ENCODE results near the gene LINGO1. TPM values are rescaled to one million over a fixed set of nuclear protein-coding genes. Genes with fewer than 3 reads are reported as not detected.

Gene LINGO1
- total RNA-seq, 1 donor from 2014 or later = not detected

DNA sequence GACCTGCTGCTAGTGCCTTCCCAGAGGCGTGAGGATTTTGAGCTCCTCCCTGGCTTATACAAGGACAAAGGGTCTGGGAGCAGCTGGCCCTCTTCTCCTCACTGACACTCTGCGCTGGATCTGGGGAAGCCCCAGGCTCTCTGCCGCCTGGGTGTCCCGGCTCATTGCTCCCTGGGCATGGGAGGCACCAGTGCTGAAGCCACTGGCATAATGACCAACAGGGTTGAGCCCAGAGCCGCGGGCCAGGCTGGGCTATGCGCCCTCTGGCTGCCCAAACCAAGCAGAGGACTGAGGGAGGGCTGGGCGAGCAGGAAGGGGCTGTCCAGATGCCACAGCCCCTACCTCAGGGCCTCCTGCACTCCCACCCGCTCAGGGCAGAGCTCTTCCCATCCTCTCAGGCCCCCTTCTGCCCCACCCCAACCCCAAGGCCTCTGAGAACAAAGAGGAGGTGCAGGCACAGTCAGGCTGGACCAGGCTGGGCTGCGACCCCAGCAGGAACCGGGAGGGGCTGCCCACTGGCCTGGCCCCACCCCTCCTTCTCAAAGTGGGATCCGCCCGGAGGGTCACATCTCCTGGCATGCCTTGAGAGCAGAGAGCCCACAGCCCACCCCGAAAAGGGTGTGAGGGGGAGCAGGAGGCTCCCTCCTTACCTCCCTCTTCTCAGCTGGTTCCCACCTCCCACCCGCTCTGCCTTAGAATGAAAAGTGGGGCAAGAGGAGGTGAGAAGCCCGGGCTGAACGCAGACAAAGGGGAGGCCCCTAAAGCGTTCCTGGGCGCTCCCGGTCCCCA lies 1.6 kb downstream of the LINGO1 start:
- ATAC-seq (ENCODE audit: low read depth) = no peak
- intact Hi-C loops (cut with micrococcal nuclease) = loop anchor here (5.0 kb wide), 2 partner anchors 241 to 514 kb away; no protein-coding TSS in a partner anchor
- Mint-ChIP-seq H3K27me3 (peaks cover 35% of the 10 kb centered on the region), H3K9me3 (no peaks in the 10 kb centered on the region), H3K27ac (no peak overlapping the region), H3K36me3 (ENCODE audit: low read depth) (no peaks in the 10 kb centered on the region), H3K4me1 (peaks cover 12% of the 10 kb centered on the region), H3K4me3 (peak overlapping the region; percentile 4)
- ChIA-PET CTCF (no interaction called here), POLR2A (no interaction called here)
- DNase-seq = no peak
- TF ChIP-seq, protein P1, sequence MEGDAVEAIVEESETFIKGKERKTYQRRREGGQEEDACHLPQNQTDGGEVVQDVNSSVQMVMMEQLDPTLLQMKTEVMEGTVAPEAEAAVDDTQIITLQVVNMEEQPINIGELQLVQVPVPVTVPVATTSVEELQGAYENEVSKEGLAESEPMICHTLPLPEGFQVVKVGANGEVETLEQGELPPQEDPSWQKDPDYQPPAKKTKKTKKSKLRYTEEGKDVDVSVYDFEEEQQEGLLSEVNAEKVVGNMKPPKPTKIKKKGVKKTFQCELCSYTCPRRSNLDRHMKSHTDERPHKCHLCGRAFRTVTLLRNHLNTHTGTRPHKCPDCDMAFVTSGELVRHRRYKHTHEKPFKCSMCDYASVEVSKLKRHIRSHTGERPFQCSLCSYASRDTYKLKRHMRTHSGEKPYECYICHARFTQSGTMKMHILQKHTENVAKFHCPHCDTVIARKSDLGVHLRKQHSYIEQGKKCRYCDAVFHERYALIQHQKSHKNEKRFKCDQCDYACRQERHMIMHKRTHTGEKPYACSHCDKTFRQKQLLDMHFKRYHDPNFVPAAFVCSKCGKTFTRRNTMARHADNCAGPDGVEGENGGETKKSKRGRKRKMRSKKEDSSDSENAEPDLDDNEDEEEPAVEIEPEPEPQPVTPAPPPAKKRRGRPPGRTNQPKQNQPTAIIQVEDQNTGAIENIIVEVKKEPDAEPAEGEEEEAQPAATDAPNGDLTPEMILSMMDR (IDR thresholded peaks at IDR 0.05) = no peak

DNA sequence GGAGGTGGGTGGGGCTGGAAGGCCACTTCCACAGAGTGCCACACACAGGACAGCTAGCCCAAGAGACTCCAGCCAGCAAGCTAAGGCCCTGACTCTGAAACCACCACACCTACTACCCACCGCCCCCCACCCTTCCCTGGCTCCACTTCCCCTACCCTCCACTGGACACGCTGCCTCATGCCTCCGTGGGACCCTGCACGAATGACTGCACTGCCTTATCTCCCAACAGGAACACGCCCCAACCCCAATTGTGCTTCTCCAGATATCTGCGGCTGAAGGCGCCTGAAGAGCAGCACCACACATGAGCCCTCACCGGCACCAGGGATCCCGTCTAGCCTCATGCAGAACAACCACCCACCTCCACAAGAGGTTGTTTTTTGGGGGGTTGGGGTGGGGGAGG lies 2.7 kb downstream of the LINGO1 start:
- Mint-ChIP-seq H3K4me3 (no peak overlapping the region), H3K36me3 (ENCODE audit: low read depth) (no peaks in the 10 kb centered on the region), H3K27me3 (peaks cover 25% of the 10 kb centered on the region), H3K27ac (no peak overlapping the region), H3K9me3 (no peaks in the 10 kb centered on the region), H3K4me1 (peaks cover 10% of the 10 kb centered on the region)
- ChIA-PET POLR2A (no interaction called here), CTCF (no interaction called here)
- ATAC-seq (ENCODE audit: low read depth) (no peak), DNase-seq (no peak)
- intact Hi-C loops (cut with micrococcal nuclease) = loop anchor here (5.0 kb wide), 2 partner anchors 242 to 513 kb away; no protein-coding TSS in a partner anchor
- TF ChIP-seq, protein P1 (IDR thresholded peaks at IDR 0.05) = no peak

DNA sequence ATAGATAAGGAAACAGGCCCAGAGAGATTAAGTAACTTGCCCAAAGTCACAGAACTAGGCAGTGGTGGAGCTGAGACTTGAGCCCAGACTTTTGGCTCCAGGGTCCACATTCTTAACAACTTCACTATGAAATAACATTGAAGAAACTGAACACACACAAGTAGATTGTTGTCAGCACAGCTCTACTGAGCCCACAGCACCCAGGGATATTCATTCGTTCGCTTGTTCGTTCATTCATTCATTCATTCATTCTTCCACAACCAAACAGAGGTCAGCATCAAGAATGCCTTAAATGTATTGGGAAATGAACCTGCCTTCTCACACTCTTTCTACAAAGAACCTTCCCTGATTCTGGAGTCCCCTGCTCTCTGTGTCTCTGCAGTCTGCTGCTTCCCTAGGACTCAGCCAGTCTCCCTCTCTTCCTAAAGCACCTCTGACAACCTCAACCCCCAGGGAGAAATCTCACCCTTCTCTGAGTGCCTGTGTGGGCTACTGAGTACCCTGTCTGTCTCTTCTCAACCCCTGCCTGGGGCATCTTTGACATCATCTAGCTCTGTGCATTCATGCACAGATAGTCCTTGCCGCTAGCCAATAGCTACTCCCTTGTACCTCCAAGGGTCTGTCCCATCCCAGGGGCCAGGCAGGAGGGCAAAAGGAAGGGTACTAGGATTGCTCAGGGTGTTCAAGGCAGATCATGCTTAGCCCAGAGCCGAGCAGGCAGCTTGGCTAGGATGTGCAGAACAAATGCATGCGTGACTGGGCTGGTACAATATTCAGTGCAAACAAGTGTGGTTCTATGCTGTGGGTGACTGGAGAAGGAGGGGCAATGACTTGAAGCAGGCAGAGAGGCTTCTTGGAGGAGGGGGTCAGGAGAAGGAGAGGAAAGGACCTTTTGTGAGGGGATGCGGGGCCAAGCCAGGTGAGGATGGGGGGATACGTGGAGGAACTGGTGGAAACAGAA lies 3.4 kb downstream of the LINGO1 start:
- ChIA-PET CTCF (no interaction called here), POLR2A (no interaction called here)
- Mint-ChIP-seq H3K27ac (no peak overlapping the region), H3K36me3 (ENCODE audit: low read depth) (no peaks in the 10 kb centered on the region), H3K9me3 (no peaks in the 10 kb centered on the region), H3K4me3 (no peak overlapping the region), H3K27me3 (peaks cover 24% of the 10 kb centered on the region), H3K4me1 (peaks cover 9% of the 10 kb centered on the region)
- no peak for ATAC-seq (ENCODE audit: low read depth)
- TF ChIP-seq, protein P1 (IDR thresholded peaks at IDR 0.05) = no peak
- intact Hi-C loops (cut with micrococcal nuclease) = loop anchor here (5.0 kb wide), 2 partner anchors 243 to 512 kb away; no protein-coding TSS in a partner anchor
- no peak for DNase-seq

DNA sequence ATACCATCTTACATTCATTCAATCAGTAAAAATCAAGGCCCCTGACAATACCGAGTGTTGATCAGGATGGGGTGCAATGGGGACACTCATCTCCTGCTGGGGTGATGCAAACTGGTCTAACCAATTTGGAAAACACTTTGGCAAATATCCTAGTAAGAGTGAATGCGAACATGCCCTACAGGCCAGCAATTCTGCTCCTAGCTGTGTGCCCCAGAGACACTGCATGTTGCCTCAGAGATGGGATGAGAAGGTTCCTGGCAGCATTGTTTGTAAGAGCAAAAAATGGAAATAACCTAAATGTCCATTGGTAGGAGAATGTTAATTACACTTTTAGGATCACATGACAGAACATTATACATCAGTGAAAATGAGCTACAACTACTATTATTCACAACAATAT lies 4.7 kb downstream of the LINGO1 start:
- no peak for ATAC-seq (ENCODE audit: low read depth)
- intact Hi-C loops (cut with micrococcal nuclease) = no loop called here
- ChIA-PET CTCF (no interaction called here), POLR2A (no interaction called here)
- DNase-seq = no peak
- Mint-ChIP-seq H3K27ac (no peak overlapping the region), H3K4me1 (no peaks in the 10 kb centered on the region), H3K9me3 (no peaks in the 10 kb centered on the region), H3K36me3 (ENCODE audit: low read depth) (no peaks in the 10 kb centered on the region), H3K4me3 (no peak overlapping the region), H3K27me3 (peaks cover 18% of the 10 kb centered on the region)
- TF ChIP-seq, protein P1 (IDR thresholded peaks at IDR 0.05) = no peak

DNA sequence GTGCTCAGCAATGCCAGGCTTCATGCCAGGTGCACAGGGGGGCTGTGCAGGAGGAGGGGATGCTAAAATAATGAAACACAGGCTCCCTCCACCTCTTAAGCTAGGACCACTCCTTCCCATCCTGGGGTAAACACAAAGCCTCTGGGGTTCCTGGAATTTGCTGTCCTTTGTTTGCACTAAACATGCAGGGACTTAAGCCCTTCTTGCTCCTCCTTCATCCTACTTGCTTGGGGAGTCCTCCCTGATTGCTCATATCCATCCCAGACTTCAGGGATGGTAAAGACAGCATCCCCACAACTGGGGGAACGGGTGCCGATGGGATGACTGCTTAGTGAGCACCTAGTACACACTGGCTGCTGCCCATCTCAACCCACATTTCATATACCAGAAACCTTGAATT lies 5.1 kb downstream of the LINGO1 start:
- no peak for ATAC-seq (ENCODE audit: low read depth)
- no peaks in the 10 kb centered on the region for H3K36me3 Mint-ChIP-seq (ENCODE audit: low read depth)
- CTCF ChIA-PET = no interaction called here

More for the DNA sequence above, 5.1 kb downstream of the LINGO1 start:
- Mint-ChIP-seq H3K4me1 (no peaks in the 10 kb centered on the region), H3K27ac (no peak overlapping the region), H3K4me3 (no peak overlapping the region), H3K27me3 (peaks cover 18% of the 10 kb centered on the region), H3K9me3 (no peaks in the 10 kb centered on the region)
- POLR2A ChIA-PET = no interaction called here
- intact Hi-C loops (cut with micrococcal nuclease) = no loop called here
- TF ChIP-seq, protein P1 (IDR thresholded peaks at IDR 0.05) = no peak
- DNase-seq = no peak
